IMR-90 (cell line): Measurements from ENCODE around the gene TINCR. TPM values are rescaled to one million over a fixed set of nuclear protein-coding genes. Genes with fewer than 3 reads are reported as not detected.

Source experiments
- ATAC-seq: fragments of 200-7000 bp; cut with Tn5 transposase; 2 replicates; pipeline ENCODE4 v1.9.1; 2020; ENCODE audit warnings: low read depth, mild to moderate bottlenecking, moderate library complexity
- BruUV-seq: library from RNA; stranded (reverse); fragments of 400-500 nt; replicated peaks from 2 replicates; lab custom pipeline; 2021; lab: Mats Ljungman, UMichigan
- CTCF ChIA-PET: fragments of 300-600 bp; formaldehyde crosslinking; extraction: SDS; loops from one replicate; lab custom pipeline; 2021; ENCODE audit warnings: antibody characterized with exemption; lab: Yijun Ruan, JAX
- POLR2A ChIA-PET: fragments of 300-600 bp; sonication (Branson Sonifier 250); formaldehyde crosslinking; loops from one replicate; lab custom pipeline; 2022; ENCODE audit warnings: antibody characterized with exemption; ENCODE audit not compliant: unreplicated experiment; lab: Charles Lee
- DNase-seq: peaks from one replicate; pipeline ENCODE4 v3.0.0; 2013
- H2AFZ ChIP-seq: replicated peaks from 2 replicates; pipeline ENCODE3; 2013; ENCODE audit warnings: low read length, mild to moderate bottlenecking; ENCODE audit not compliant: poor library complexity
- H2AK5ac ChIP-seq: 2 replicates; pipeline ENCODE4 v1.6.1; 2013; ENCODE audit warnings: low read depth, low read length, inconsistent platforms
- H2AK9ac ChIP-seq: replicated peaks from 2 replicates; pipeline ENCODE3; 2013; ENCODE audit warnings: mild to moderate bottlenecking, low read depth, low read length, moderate library complexity; ENCODE audit not compliant: poor library complexity
- H2BK120ac ChIP-seq: 2 replicates; pipeline ENCODE4 v1.6.1; 2013; ENCODE audit warnings: low read depth, low read length, inconsistent platforms
- H2BK15ac ChIP-seq: 3 replicates; pipeline ENCODE4 v1.6.1; 2013; ENCODE audit warnings: low read depth, low read length, inconsistent platforms
- H2BK20ac ChIP-seq: 2 replicates; pipeline ENCODE4 v1.6.1; 2013; ENCODE audit warnings: low read depth, mild to moderate bottlenecking, inconsistent platforms, low read length, moderate library complexity
- H2BK5ac ChIP-seq: 2 replicates; pipeline ENCODE4 v1.6.1; 2013; ENCODE audit warnings: mild to moderate bottlenecking, low read depth, low read length, inconsistent platforms; ENCODE audit not compliant: poor library complexity, severe bottlenecking
- H3K14ac ChIP-seq: replicated peaks from 2 replicates; pipeline ENCODE4 v1.6.1; 2013; ENCODE audit warnings: low read depth, low read length, inconsistent platforms
- H3K18ac ChIP-seq: 2 replicates; pipeline ENCODE4 v1.6.1; 2013; ENCODE audit warnings: low read depth, low read length, control low read depth
- H3K23ac ChIP-seq: 2 replicates; pipeline ENCODE4 v1.6.1; 2013; ENCODE audit warnings: low read depth, low read length, inconsistent platforms
- H3K27ac ChIP-seq: 2 replicates; pipeline ENCODE4 v1.5.1; 2013; ENCODE audit warnings: mild to moderate bottlenecking, control low read depth, low read length; ENCODE audit not compliant: insufficient read depth
- H3K27me3 ChIP-seq: 2 replicates; pipeline ENCODE4 v1.6.1; 2013; ENCODE audit warnings: low read length; ENCODE audit not compliant: control insufficient read depth, insufficient read depth
- H3K36me3 ChIP-seq: 2 replicates; pipeline ENCODE4 v1.6.1; 2013; ENCODE audit warnings: low read length, mixed read lengths; ENCODE audit not compliant: control insufficient read depth, insufficient read depth
- H3K4ac ChIP-seq: 2 replicates; pipeline ENCODE4 v1.6.1; 2013; ENCODE audit warnings: low read depth, low read length, inconsistent platforms
- H3K4me1 ChIP-seq: 2 replicates; pipeline ENCODE4 v1.6.1; 2013; ENCODE audit warnings: low read length, mixed read lengths; ENCODE audit not compliant: control insufficient read depth, insufficient read depth
- H3K4me2 ChIP-seq: 2 replicates; pipeline ENCODE4 v1.6.1; 2013; ENCODE audit warnings: low read depth, mild to moderate bottlenecking, control low read depth, low read length, moderate library complexity
- H3K4me3 ChIP-seq: 2 replicates; pipeline ENCODE4 v1.5.1; 2013; ENCODE audit warnings: low read depth, mild to moderate bottlenecking, control low read depth, low read length, moderate library complexity; ENCODE audit not compliant: insufficient read depth
- H3K56ac ChIP-seq: 2 replicates; pipeline ENCODE4 v1.6.1; 2013; ENCODE audit warnings: low read length, inconsistent platforms; ENCODE audit not compliant: insufficient read depth; ENCODE audit errors: extremely low read depth
- H3K79me1 ChIP-seq, 2 experiments: 2 replicates each; pipeline ENCODE4 v1.6.1; 2013; ENCODE audit warnings: low read length in 2 of 2, inconsistent platforms in 1 of 2, low read depth in 1 of 2
- H3K9ac ChIP-seq: 2 replicates; pipeline ENCODE4 v1.6.1; 2013; ENCODE audit warnings: low read depth, low read length, control low read depth
- H3K9me1 ChIP-seq: 2 replicates; pipeline ENCODE4 v1.6.1; 2013; ENCODE audit warnings: low read length, inconsistent platforms; ENCODE audit not compliant: insufficient read depth
- H3K9me3 ChIP-seq: 2 replicates; pipeline ENCODE4 v1.6.1; 2013; ENCODE audit warnings: low read length; ENCODE audit not compliant: control insufficient read depth, insufficient read depth
- H4K20me1 ChIP-seq: 2 replicates; pipeline ENCODE4 v1.6.1; 2013; ENCODE audit warnings: low read length, inconsistent platforms; ENCODE audit not compliant: insufficient read depth
- H4K5ac ChIP-seq: 2 replicates; pipeline ENCODE4 v1.6.1; 2013; ENCODE audit warnings: mild to moderate bottlenecking, low read depth, low read length, control low read depth
- H4K8ac ChIP-seq, 2 experiments: 2 replicates each; pipeline ENCODE4 v1.6.1; 2013; ENCODE audit warnings: low read depth in 2 of 2, low read length in 2 of 2, control low read depth in 1 of 2, inconsistent platforms in 1 of 2
- H4K91ac ChIP-seq: 2 replicates; pipeline ENCODE4 v1.6.1; 2013; ENCODE audit warnings: low read depth, low read length, inconsistent platforms; ENCODE audit not compliant: insufficient read depth
- BHLHE40 ChIP-seq: fragments of 150-350 bp; IDR thresholded peaks from 2 replicates; pipeline ENCODE4 v1.6.1; 2016; ENCODE audit warnings: mild to moderate bottlenecking, low read depth, low read length
- CEBPB ChIP-seq: IDR thresholded peaks from 2 replicates; pipeline ENCODE4 v1.6.1; 2012; ENCODE audit warnings: low read depth, low read length, improper control_type of control experiment
- CHD1 ChIP-seq: IDR thresholded peaks from 2 replicates; pipeline ENCODE4 v1.6.1; 2012; ENCODE audit warnings: low read depth, low read length, improper control_type of control experiment
- CTCF ChIP-seq: conservative IDR thresholded peaks from 2 replicates; pipeline ENCODE4 v1.5.1; 2012; ENCODE audit warnings: mild to moderate bottlenecking, low read depth, low read length, improper control_type of control experiment
- ELK1 ChIP-seq: fragments of 150-350 bp; IDR thresholded peaks from 2 replicates; pipeline ENCODE4 v1.6.1; 2016; ENCODE audit warnings: low read depth, mild to moderate bottlenecking, low read length, moderate library complexity, borderline replicate concordance
- MAFK ChIP-seq: IDR thresholded peaks from 2 replicates; pipeline ENCODE4 v1.6.1; 2012; ENCODE audit warnings: low read depth, low read length, improper control_type of control experiment
- MAZ ChIP-seq: IDR thresholded peaks from 2 replicates; pipeline ENCODE4 v1.6.1; 2012; ENCODE audit warnings: low read depth, mild to moderate bottlenecking, low read length, improper control_type of control experiment, moderate library complexity, borderline replicate concordance
- MXI1 ChIP-seq: IDR thresholded peaks from 2 replicates; pipeline ENCODE4 v1.6.1; 2012; ENCODE audit warnings: low read depth, mild to moderate bottlenecking, low read length, moderate library complexity, borderline replicate concordance
- NFE2L2 ChIP-seq: fragments of 150-350 bp; IDR thresholded peaks from 2 replicates; pipeline ENCODE4 v1.6.1; 2016; ENCODE audit warnings: low read depth, mild to moderate bottlenecking, low read length
- POLR2A ChIP-seq: IDR thresholded peaks from 2 replicates; pipeline ENCODE4 v1.6.1; 2012; ENCODE audit warnings: mild to moderate bottlenecking, low read depth, low read length
- RAD21 ChIP-seq: IDR thresholded peaks from 2 replicates; pipeline ENCODE4 v1.6.1; 2012; ENCODE audit warnings: low read length, improper control_type of control experiment
- RCOR1 ChIP-seq: IDR thresholded peaks from 2 replicates; pipeline ENCODE4 v1.6.1; 2012; ENCODE audit warnings: mild to moderate bottlenecking, low read length, improper control_type of control experiment; ENCODE audit not compliant: insufficient replicate concordance
- RFX5 ChIP-seq: IDR thresholded peaks from 2 replicates; pipeline ENCODE4 v1.8.0; 2012; ENCODE audit warnings: low read depth, mild to moderate bottlenecking, low read length, moderate library complexity
- SMC3 ChIP-seq: fragments of 150-350 bp; IDR thresholded peaks from 2 replicates; pipeline ENCODE4 v1.6.1; 2016; ENCODE audit warnings: low read depth, mild to moderate bottlenecking, antibody characterized with exemption, low read length, moderate library complexity
- USF2 ChIP-seq: fragments of 150-350 bp; IDR thresholded peaks from 2 replicates; pipeline ENCODE4 v1.6.1; 2017; ENCODE audit warnings: mild to moderate bottlenecking, antibody characterized with exemption, low read length, low read depth
- WGBS, 2 experiments: methylation state at CpG; one replicate each; pipeline versions ENCODE4 v1.1.5 to v1.1.7; 2013; ENCODE audit warnings: missing lambda C conversion rate in 2 of 2; ENCODE audit not compliant: insufficient read length in 1 of 2; ENCODE audit errors: extremely low coverage in 2 of 2; 5-methylcytosine and 5-hydroxymethylcytosine counted together
- dilution Hi-C: fragments of 300-500 bp; cut with HindIII; formaldehyde crosslinking; loops from one replicate; pipeline ENCODE4 v1.14.3; 2018; ENCODE audit warnings: low sequenced_read_pairs; ENCODE audit not compliant: unreplicated experiment
- in situ Hi-C: fragments of 300-500 bp; cut with MboI; formaldehyde crosslinking; loops from 3 replicates; pipeline ENCODE4 v1.14.3; 2019; ENCODE audit warnings: low sequenced_read_pairs, inconsistent platforms, mixed read lengths
- intact Hi-C: fragments of 100-400 bp; cut with micrococcal nuclease; formaldehyde crosslinking; loops from 2 replicates; pipeline ENCODE4 v1.10.0; 2022
- polyA plus RNA-seq, 3 experiments: library from polyadenylated mRNA; depleted of rRNA; stranded (reverse); fragments of >200 nt; gene quantifications; 2 replicates each; pipeline ENCODE4 v1.2.3, GENCODE V29; 2012; ENCODE audit warnings: low replicate concordance in 1 of 3
- total RNA-seq: library from RNA; depleted of rRNA; stranded (reverse); fragments of >200 nt; gene quantifications from 2 replicates; pipeline ENCODE4 v1.2.3, GENCODE V29; 2012

The TINCR gene
- total and polyA plus RNA-seq, 2 of the 4 experiments (the other 2 are of a cell fraction), result 0.05 TPM; not detected in 1

- Histone ChIP-seq H3K4me1 (no peaks in the 10 kb centered on the region; the same call in 1 of the 2 replicates), H3K27me3 (peaks cover 60% of the 10 kb centered on the region), H2AK5ac (no peak overlapping the region), H2AK9ac (no peak overlapping the region), H2BK15ac (no peak overlapping the region), H3K9ac (no peak overlapping the region), H3K79me1 (no peaks in the 10 kb centered on the region), H3K56ac (no peak overlapping the region), H2BK5ac (no peak overlapping the region), H3K4ac (no peak overlapping the region), H2BK120ac (no peak overlapping the region), H4K8ac (no peak overlapping the region), H4K91ac (no peak overlapping the region), H3K14ac (no peak overlapping the region), H3K27ac (no peak overlapping the region), H3K4me2 (no peak overlapping the region), H4K5ac (no peak overlapping the region), H3K23ac (no peak overlapping the region), H3K18ac (no peak overlapping the region), H3K9me3 (peaks cover 9% of the 10 kb centered on the region; the same call in 1 of the 2 replicates), H3K36me3 (no peaks in the 10 kb centered on the region), H2AFZ (no peak overlapping the region), H3K9me1 (no peaks in the 10 kb centered on the region), H4K20me1 (no peaks in the 10 kb centered on the region), H2BK20ac (no peak overlapping the region), H3K4me3 (no peak overlapping the region)
- dilution Hi-C loops (no loop called here), in situ Hi-C loops (no loop called here), intact Hi-C loops (no loop called here)
- WGBS, 2 experiments, result 63 to 100% methylated on average over 1 to 2 of the region's 7 CpGs
- TF ChIP-seq RCOR1, result no peak
- TF ChIP-seq RFX5, result no peak
- no peak for TF ChIP-seq CEBPB
- TF ChIP-seq CHD1, result no peak
- no peak for TF ChIP-seq RAD21
- no peak for TF ChIP-seq MAZ
- TF ChIP-seq SMC3, result no peak
- no peak for TF ChIP-seq MAFK
- TF ChIP-seq NFE2L2, result no peak
- no peak for TF ChIP-seq MXI1
- no peak for TF ChIP-seq ELK1
- no peak for TF ChIP-seq BHLHE40
- TF ChIP-seq CTCF, result no peak
- TF ChIP-seq USF2, result no peak
- no peak for TF ChIP-seq POLR2A
- CTCF ChIA-PET, result no interaction called here
- POLR2A ChIA-PET, result no interaction called here
- ATAC-seq (no peak), DNase-seq (no peak)
- BruUV-seq, result no TSS peak
Observed at GRCh38 chr19:5562280-5562679, 5.5 kb downstream of the TINCR start.
